Measurements from ENCODE around the gene DHRS4L2. TPM values are rescaled to one million over a fixed set of nuclear protein-coding genes. Genes with fewer than 3 reads are reported as not detected.
"Not testable (repeated sequence)": the region's sequence is repeated elsewhere in the genome, so short reads cannot be mapped to it uniquely, and the experiment has no call there.

DHRS4L2 gene
- total RNA-seq (22.4 TPM), polyA plus RNA-seq (39.6 TPM)
- long read RNA-seq, donor 1, partial matches to known transcripts = 0 of 2 reads
- long read RNA-seq, donor 1, other reads (novel, unspliced or antisense) = 0 of 2 reads
- long read RNA-seq, donor 2 = 0 reads
- long read RNA-seq, donor 3, transcript DHRS4L2-202 (5 exons, 1,117 nt) = major isoform, 5 of 21 reads
- long read RNA-seq, donor 3, partial matches to known transcripts = 8 of 21 reads
- long read RNA-seq, donor 3, other reads (novel, unspliced or antisense) = 6 of 21 reads
- long read RNA-seq, donor 4, partial matches to known transcripts = 0 of 3 reads
- long read RNA-seq, donor 4, other reads (novel, unspliced or antisense) = 0 of 3 reads
- long read RNA-seq, donor 5, transcript DHRS4L2-202 (5 exons, 1,117 nt) = major isoform, 5 of 12 reads
- long read RNA-seq, donor 5, partial matches to known transcripts = 5 of 12 reads
- long read RNA-seq, donor 5, other reads (novel, unspliced or antisense) = 0 of 12 reads
- long read RNA-seq, donor 6, partial matches to known transcripts = 0 of 5 reads
- long read RNA-seq, donor 6, other reads (novel, unspliced or antisense) = 0 of 5 reads
- long read RNA-seq, donor 7, partial matches to known transcripts = 0 of 4 reads
- long read RNA-seq, donor 7, other reads (novel, unspliced or antisense) = 0 of 4 reads
- long read RNA-seq, donor 8, partial matches to known transcripts = 0 of 5 reads
- long read RNA-seq, donor 8, other reads (novel, unspliced or antisense) = 0 of 5 reads
- long read RNA-seq, donor 9, partial matches to known transcripts = 0 of 1 reads
- long read RNA-seq, donor 9, other reads (novel, unspliced or antisense) = 0 of 1 reads
- long read RNA-seq, donor 10, transcript DHRS4L2-202 (5 exons, 1,117 nt) = major isoform, 7 of 7 reads
- long read RNA-seq, donor 10, partial matches to known transcripts = 0 of 7 reads
- long read RNA-seq, donor 10, other reads (novel, unspliced or antisense) = 0 of 7 reads

DNA sequence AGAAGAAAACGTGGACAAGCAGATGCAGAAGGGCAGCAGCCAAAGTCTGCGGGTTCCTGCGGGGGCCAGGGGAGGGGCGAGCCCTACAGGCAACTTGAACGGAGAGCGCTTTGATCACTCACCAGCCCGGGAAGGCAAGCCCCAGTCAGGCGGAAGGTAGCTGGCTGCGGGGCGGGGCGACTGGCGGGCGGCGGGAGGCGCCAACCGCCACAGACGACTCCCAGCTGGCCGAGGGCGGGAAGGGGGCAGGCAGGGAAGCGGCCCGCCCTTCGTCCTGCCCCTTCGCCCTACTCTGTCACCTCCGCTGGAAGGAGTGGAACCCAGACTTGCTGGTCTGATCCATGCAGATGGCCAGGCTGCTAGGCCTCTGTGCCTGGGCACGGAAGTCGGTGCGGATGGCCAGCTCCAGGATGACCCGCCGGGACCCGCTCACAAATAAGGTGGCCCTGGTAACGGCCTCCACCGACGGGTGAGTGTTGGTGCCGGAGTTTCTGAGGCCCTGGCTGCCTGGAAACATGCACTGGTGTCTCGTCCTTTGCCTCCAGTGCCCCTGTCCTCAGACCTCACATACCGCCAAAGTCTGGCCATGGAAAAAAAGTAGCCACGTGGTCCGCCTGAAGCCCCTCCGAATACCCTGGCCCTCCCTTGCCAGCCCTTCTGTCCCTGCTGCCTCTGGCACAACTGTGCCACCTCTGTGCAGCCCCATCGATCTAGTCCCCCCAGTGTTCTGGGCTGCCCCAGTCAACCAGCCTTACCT, at the start of gene DHRS4L2:
Gene DHRS4L2, plus strand, starts transcription at position 323 of the 757 bp plus-strand sequence. Its CDS starts 19 bp downstream, at position 342.
- peaks cover 22 to 47% of the 10 kb centered on the region in 2 donors for H3K4me1 ChIP-seq (ENCODE audit: control insufficient read depth in 2 of 2, insufficient read depth in 2 of 2, low read length in 2 of 2)
- WGBS = 7% methylated on average over 40 of the region's 40 CpGs

DNA sequence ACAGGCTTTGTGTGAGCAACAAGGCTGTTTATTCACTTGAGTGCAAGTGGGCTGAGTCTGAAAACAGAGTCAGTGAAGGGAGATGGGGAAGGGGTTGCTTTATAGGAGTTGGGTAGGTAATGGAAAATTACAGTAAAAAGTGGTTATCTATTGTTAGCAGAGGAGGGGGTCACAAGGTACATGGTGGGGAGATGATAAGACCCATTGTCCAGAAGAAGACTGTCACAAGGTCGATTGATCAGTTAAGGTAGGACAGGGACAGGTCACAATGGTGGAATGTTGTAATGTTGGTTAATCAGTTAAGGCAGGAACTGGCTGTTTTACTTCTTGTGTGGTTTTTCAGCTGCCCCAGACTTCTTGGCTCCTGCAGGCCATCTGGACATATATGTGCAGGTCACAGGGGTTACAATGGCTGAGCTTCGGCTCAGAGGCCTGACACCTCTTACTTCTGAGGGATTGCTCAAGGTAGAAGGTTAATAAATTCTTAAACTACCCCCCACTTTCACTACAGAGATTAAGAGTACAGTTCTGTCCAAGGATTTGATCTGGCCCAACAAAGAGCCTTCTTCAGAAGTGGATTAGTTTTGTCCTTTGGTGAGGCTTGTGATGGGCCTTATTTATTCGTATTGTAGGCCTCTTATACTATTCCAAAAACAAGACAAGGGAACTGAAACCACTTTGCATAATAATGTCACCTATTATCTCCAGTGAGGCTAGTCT, 49.0 kb upstream of the DHRS4L2 start:
- WGBS = 97% methylated on average over 3 of the region's 3 CpGs
- H3K9me3 ChIP-seq (ENCODE audit: control insufficient read depth in 2 of 2, insufficient read depth in 1 of 2, low read length in 1 of 2) = no peaks in the 10 kb centered on the region
- DNase-seq (ENCODE audit: low read depth in 6 of 9, low spot score in 9 of 9) = no peak
- H3K27me3 ChIP-seq (ENCODE audit: control insufficient read depth in 2 of 2, insufficient read depth in 1 of 2, low read length in 1 of 2) = no peaks in the 10 kb centered on the region
- H3K27ac ChIP-seq (ENCODE audit: low read depth in 1 of 2, low read length in 1 of 2) = no peak overlapping the region
- H3K4me3 ChIP-seq (ENCODE audit: low read length in 2 of 2) = no peak overlapping the region
- H3K4me1 ChIP-seq (ENCODE audit: control insufficient read depth in 2 of 2, insufficient read depth in 2 of 2, low read length in 2 of 2) = no peaks in the 10 kb centered on the region
- peaks cover 0 to 4% of the 10 kb centered on the region in 2 donors for H3K36me3 ChIP-seq (ENCODE audit: control insufficient read depth in 2 of 2, insufficient read depth in 2 of 2, low read length in 1 of 2)

More for the DNA sequence above, at the start of gene DHRS4L2:
- not testable (repeated sequence) for H3K27me3 ChIP-seq (ENCODE audit: control insufficient read depth in 2 of 2, insufficient read depth in 1 of 2, low read length in 1 of 2); H3K36me3 ChIP-seq (ENCODE audit: control insufficient read depth in 2 of 2, insufficient read depth in 2 of 2, low read length in 1 of 2); H3K9me3 ChIP-seq (ENCODE audit: control insufficient read depth in 2 of 2, insufficient read depth in 1 of 2, low read length in 1 of 2)
- Histone ChIP-seq H3K27ac (ENCODE audit: low read depth in 1 of 2, low read length in 1 of 2) (peak within 1 kb of the TSS; percentile 59 to 76), H3K4me3 (ENCODE audit: low read length in 2 of 2) (peak within 1 kb of the TSS; percentile 53 to 56)
- peak in 6 of 9 donors; percentile 34 to 81 (median 56) for DNase-seq (ENCODE audit: low read depth in 6 of 9, low spot score in 9 of 9)

DNA sequence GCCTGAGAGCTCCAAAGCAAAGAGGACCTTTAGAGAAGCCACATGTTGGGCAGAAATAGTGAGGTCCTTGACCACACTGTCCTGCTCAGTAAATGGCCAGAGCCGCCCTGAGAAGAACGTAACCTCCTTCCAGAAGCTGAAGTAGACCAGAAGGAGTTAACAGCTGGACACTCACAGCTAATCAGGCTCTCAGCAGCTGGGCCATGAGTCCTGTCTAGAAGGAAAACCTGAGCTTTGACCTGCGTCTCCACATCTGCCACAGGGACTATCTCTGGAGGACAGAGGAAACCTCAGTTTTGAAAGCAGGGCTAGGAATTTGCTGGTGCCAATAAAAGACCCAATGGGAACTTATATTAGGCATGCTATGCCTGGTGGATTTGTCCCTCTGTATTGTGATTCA, 47.5 kb upstream of the DHRS4L2 start:
- H3K4me3 ChIP-seq (ENCODE audit: low read length in 2 of 2) = no peak overlapping the region
- peaks cover 0 to 4% of the 10 kb centered on the region in 2 donors for H3K36me3 ChIP-seq (ENCODE audit: control insufficient read depth in 2 of 2, insufficient read depth in 2 of 2, low read length in 1 of 2)
- H3K27me3 ChIP-seq (ENCODE audit: control insufficient read depth in 2 of 2, insufficient read depth in 1 of 2, low read length in 1 of 2) = no peaks in the 10 kb centered on the region
- 54% methylated on average over 3 of the region's 3 CpGs for WGBS
- H3K27ac ChIP-seq (ENCODE audit: low read depth in 1 of 2, low read length in 1 of 2) = no peak overlapping the region
- H3K9me3 ChIP-seq (ENCODE audit: control insufficient read depth in 2 of 2, insufficient read depth in 1 of 2, low read length in 1 of 2) = no peaks in the 10 kb centered on the region
- H3K4me1 ChIP-seq (ENCODE audit: control insufficient read depth in 2 of 2, insufficient read depth in 2 of 2, low read length in 2 of 2) = no peaks in the 10 kb centered on the region
- no peak for DNase-seq (ENCODE audit: low read depth in 6 of 9, low spot score in 9 of 9)

DNA sequence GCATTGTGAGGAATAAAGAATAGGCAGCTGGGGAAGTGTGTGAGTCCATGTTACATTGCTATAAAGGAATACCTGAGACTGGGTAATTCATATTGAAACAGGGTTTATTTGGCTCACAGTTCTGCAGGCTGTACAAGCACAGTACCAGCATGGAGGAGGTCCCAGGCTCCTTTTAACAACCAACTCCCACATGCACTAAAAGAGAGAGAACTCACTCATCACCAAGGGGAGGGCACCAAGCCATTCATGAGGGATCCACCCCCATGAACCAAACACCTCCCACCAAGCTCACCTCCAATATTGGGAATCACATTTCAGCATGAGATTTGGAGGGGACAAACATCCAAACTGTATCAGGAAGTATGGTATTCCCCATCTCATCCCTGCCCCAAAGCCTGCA, 47.1 kb upstream of the DHRS4L2 start:
- H3K36me3 ChIP-seq (ENCODE audit: control insufficient read depth in 2 of 2, insufficient read depth in 2 of 2, low read length in 1 of 2) = peaks cover 0 to 4% of the 10 kb centered on the region in 2 donors
- H3K27ac ChIP-seq (ENCODE audit: low read depth in 1 of 2, low read length in 1 of 2) = no peak overlapping the region
- DNase-seq (ENCODE audit: low read depth in 6 of 9, low spot score in 9 of 9) = no peak
- H3K9me3 ChIP-seq (ENCODE audit: control insufficient read depth in 2 of 2, insufficient read depth in 1 of 2, low read length in 1 of 2) = no peaks in the 10 kb centered on the region
- no peak overlapping the region for H3K4me3 ChIP-seq (ENCODE audit: low read length in 2 of 2)
- H3K27me3 ChIP-seq (ENCODE audit: control insufficient read depth in 2 of 2, insufficient read depth in 1 of 2, low read length in 1 of 2) = no peaks in the 10 kb centered on the region
- no peaks in the 10 kb centered on the region for H3K4me1 ChIP-seq (ENCODE audit: control insufficient read depth in 2 of 2, insufficient read depth in 2 of 2, low read length in 2 of 2)

DNA sequence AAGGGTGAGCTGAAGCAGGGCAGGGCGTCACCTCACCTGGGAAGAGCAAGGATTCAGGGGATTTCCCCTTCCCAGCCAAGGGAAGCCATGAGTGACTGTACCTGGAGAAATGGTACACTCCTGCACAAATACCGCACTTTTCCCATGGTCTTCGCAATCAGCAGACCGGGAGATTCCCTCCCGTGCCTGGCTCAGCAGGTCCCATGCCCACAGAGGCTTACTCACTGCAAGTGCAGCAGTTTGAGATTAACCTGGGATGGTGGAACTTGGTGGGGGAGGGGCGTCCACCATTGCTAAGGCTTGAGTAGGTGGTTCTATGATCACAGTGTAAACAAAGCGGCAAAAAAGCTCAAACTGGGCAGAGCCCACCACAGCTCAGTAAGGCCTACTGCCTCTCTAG, 46.1 kb upstream of the DHRS4L2 start:
- Histone ChIP-seq H3K27me3 (ENCODE audit: control insufficient read depth in 2 of 2, insufficient read depth in 1 of 2, low read length in 1 of 2) (no peaks in the 10 kb centered on the region), H3K4me3 (ENCODE audit: low read length in 2 of 2) (no peak overlapping the region), H3K27ac (ENCODE audit: low read depth in 1 of 2, low read length in 1 of 2) (no peak overlapping the region), H3K9me3 (ENCODE audit: control insufficient read depth in 2 of 2, insufficient read depth in 1 of 2, low read length in 1 of 2) (no peaks in the 10 kb centered on the region), H3K36me3 (ENCODE audit: control insufficient read depth in 2 of 2, insufficient read depth in 2 of 2, low read length in 1 of 2) (peaks cover 0 to 4% of the 10 kb centered on the region in 2 donors), H3K4me1 (ENCODE audit: control insufficient read depth in 2 of 2, insufficient read depth in 2 of 2, low read length in 2 of 2) (no peaks in the 10 kb centered on the region)
- no peak for DNase-seq (ENCODE audit: low read depth in 6 of 9, low spot score in 9 of 9)
- 92% methylated on average over 7 of the region's 7 CpGs for WGBS

DNA sequence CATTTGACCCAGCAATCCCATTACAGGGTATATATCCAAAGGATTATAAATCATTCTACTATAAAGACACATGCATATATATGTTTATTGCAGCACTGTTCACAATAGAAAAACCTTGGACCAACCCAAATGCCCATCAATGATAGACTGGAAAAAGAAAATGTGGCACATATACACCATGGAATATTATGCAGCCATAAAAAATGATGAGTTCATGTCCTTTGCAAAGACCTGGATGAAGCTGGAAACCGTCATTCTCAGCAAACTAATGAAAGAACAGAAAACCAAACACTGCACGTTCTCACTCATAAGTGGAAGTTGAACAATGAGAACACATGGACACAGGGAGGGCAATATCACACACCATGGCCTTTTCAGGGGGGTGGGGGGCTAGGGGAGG, 39.7 kb upstream of the DHRS4L2 start:
- not testable (repeated sequence) for H3K4me3 ChIP-seq (ENCODE audit: low read length in 2 of 2); H3K36me3 ChIP-seq (ENCODE audit: control insufficient read depth in 2 of 2, insufficient read depth in 2 of 2, low read length in 1 of 2); H3K27ac ChIP-seq (ENCODE audit: low read depth in 1 of 2, low read length in 1 of 2); H3K4me1 ChIP-seq (ENCODE audit: control insufficient read depth in 2 of 2, insufficient read depth in 2 of 2, low read length in 2 of 2); DNase-seq (ENCODE audit: low read depth in 6 of 9, low spot score in 9 of 9); H3K27me3 ChIP-seq (ENCODE audit: control insufficient read depth in 2 of 2, insufficient read depth in 1 of 2, low read length in 1 of 2); H3K9me3 ChIP-seq (ENCODE audit: control insufficient read depth in 2 of 2, insufficient read depth in 1 of 2, low read length in 1 of 2)
- 80% methylated on average over 2 of the region's 2 CpGs for WGBS

DNA sequence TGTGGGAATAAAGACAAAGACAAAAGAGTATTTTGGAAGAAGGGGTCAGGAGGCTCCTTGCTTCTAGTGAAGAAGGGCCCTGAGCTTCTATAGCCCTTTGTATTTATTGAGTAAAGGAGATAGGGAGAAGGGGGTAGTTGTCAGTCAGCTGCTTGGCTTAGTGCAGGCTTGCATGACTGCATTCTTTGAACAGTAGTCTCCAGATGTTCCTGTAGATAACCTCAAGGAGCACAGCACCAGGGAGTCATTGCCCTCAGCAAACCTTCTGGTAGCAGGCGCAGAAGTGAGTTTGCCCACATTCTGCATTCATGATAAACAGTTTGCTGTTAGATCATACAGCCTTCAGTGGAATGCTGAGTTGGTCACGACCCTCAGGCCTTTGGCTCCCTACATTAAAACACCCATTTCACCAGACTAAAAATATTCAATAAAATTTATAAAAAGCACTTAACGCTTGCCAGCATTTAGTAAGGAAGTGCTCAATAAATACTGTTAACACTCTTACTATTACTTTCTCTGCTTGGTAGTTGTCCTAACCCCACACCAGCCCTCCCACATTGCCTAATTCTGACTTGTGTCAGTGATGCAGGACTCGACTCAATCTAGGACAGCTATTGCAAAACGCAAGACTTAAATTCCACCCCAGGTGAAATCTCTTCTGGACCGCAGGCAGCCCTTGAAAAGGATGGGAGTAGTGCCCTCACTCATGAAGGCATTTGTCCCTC, 38.2 kb upstream of the DHRS4L2 start:
- WGBS = 97% methylated on average over 6 of the region's 6 CpGs
- Histone ChIP-seq H3K27ac (ENCODE audit: low read depth in 1 of 2, low read length in 1 of 2) (no peak overlapping the region), H3K9me3 (ENCODE audit: control insufficient read depth in 2 of 2, insufficient read depth in 1 of 2, low read length in 1 of 2) (peaks cover 0 to 3% of the 10 kb centered on the region in 2 donors), H3K4me1 (ENCODE audit: control insufficient read depth in 2 of 2, insufficient read depth in 2 of 2, low read length in 2 of 2) (peaks cover 0 to 7% of the 10 kb centered on the region in 2 donors), H3K27me3 (ENCODE audit: control insufficient read depth in 2 of 2, insufficient read depth in 1 of 2, low read length in 1 of 2) (no peaks in the 10 kb centered on the region), H3K4me3 (ENCODE audit: low read length in 2 of 2) (no peak overlapping the region), H3K36me3 (ENCODE audit: control insufficient read depth in 2 of 2, insufficient read depth in 2 of 2, low read length in 1 of 2) (no peaks in the 10 kb centered on the region)
- DNase-seq (ENCODE audit: low read depth in 6 of 9, low spot score in 9 of 9) = no peak

DNA sequence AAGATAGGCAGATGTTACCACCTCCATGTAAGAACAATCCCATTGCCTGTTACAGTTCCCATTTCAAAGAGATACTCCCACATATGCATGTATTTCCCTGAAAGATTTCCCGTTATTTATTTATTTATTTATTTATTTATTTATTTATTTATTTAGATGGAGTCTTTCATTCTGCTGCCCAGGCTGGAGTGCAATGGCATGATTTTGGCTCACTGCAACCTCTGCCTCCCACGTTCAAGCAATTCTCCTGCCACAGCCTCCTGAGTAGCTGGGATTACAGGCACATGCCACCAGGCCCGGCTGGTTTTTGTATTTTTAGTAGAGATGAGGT, 37.6 kb upstream of the DHRS4L2 start:
- not testable (repeated sequence) for DNase-seq (ENCODE audit: low read depth in 6 of 9, low spot score in 9 of 9); H3K27ac ChIP-seq (ENCODE audit: low read depth in 1 of 2, low read length in 1 of 2); H3K27me3 ChIP-seq (ENCODE audit: control insufficient read depth in 2 of 2, insufficient read depth in 1 of 2, low read length in 1 of 2); H3K36me3 ChIP-seq (ENCODE audit: control insufficient read depth in 2 of 2, insufficient read depth in 2 of 2, low read length in 1 of 2); H3K4me1 ChIP-seq (ENCODE audit: control insufficient read depth in 2 of 2, insufficient read depth in 2 of 2, low read length in 2 of 2); H3K9me3 ChIP-seq (ENCODE audit: control insufficient read depth in 2 of 2, insufficient read depth in 1 of 2, low read length in 1 of 2); H3K4me3 ChIP-seq (ENCODE audit: low read length in 2 of 2)
- WGBS = 94% methylated on average over 3 of the region's 3 CpGs

Measured in thymus (tissue), 14 donors.